Endothelial cell of umbilical vein (primary cell): Measurements from ENCODE around the gene OCLN. TPM values are rescaled to one million over a fixed set of nuclear protein-coding genes. Genes with fewer than 3 reads are reported as not detected.
A peak's percentile ranks its signal among the peaks of the same experiment; 100 is the strongest.

ENCODE experiments used
- BruUV-seq: library from RNA; stranded (reverse); fragments of 400-500 nt; replicated peaks from 2 replicates; lab custom pipeline; 2021; lab: Mats Ljungman, UMichigan
- CTCF ChIA-PET: fragments of 300-600, 350-600 bp; sonication (Branson Sonifier 250); formaldehyde crosslinking; loops from one replicate; lab custom pipeline; 2021; ENCODE audit warnings: antibody characterized with exemption, inconsistent platforms; lab: Charles Lee
- POLR2A ChIA-PET: fragments of 300-600, 350-600 bp; sonication (Branson Sonifier 250); formaldehyde crosslinking; loops from one replicate; lab custom pipeline; 2021; ENCODE audit warnings: antibody characterized with exemption, inconsistent platforms; lab: Charles Lee
- DNase-seq: peaks from one replicate; pipeline ENCODE4 v3.0.0-alpha.2; 2011; ENCODE audit warnings: low read depth, low spot score
- FAIRE-seq: peaks from 2 replicates; lab custom pipeline; 2011; peaks lifted over from hg19 to GRCh38; lab: Jason Lieb, UNC
- H2AFZ ChIP-seq: 2 replicates; pipeline ENCODE4 v1.6.0; 2012; ENCODE audit warnings: low read depth, low read length, control low read depth, inconsistent platforms
- H3K27ac ChIP-seq: 2 replicates; pipeline ENCODE4 v1.5.1; 2011; ENCODE audit warnings: low read depth, mild to moderate bottlenecking, control low read depth, low read length, moderate library complexity; ENCODE audit not compliant: insufficient read depth
- H3K27me3 ChIP-seq, 2 experiments: 2 replicates each; pipeline versions ENCODE4 v1.6.0 to v1.6.1; 2011; ENCODE audit warnings: low read length in 2 of 2, mixed read lengths in 1 of 2; ENCODE audit not compliant: control insufficient read depth in 2 of 2, insufficient read depth in 2 of 2
- H3K36me3 ChIP-seq, 2 experiments: 2 replicates in 1 of 2; 3 replicates in 1 of 2; pipeline ENCODE4 v1.5.1; 2011; ENCODE audit warnings: low read length in 2 of 2, mild to moderate bottlenecking in 1 of 2, moderate library complexity in 1 of 2; ENCODE audit not compliant: control insufficient read depth in 2 of 2, insufficient read depth in 2 of 2; ENCODE audit errors: extremely low read depth in 1 of 2
- H3K4me1 ChIP-seq: 3 replicates; pipeline ENCODE4 v1.5.1; 2011; ENCODE audit warnings: mild to moderate bottlenecking, low read length; ENCODE audit not compliant: control insufficient read depth, insufficient read depth; ENCODE audit errors: extremely low read depth
- H3K4me2 ChIP-seq: 2 replicates; pipeline ENCODE4 v1.6.1; 2011; ENCODE audit warnings: low read length, control low read depth, mixed read lengths; ENCODE audit not compliant: insufficient read depth
- H3K4me3 ChIP-seq, 3 experiments: fragments of 200-600 bp in 1 of 3; sonication (generic), shearing (Covaris generic) in 1 of 3; replicated peaks in 1 of 3; 2 replicates each; pipeline ENCODE4 v1.5.1; 2011 to 2016; ENCODE audit warnings: control low read depth in 3 of 3, low read length in 3 of 3, mild to moderate bottlenecking in 2 of 3, inconsistent platforms in 1 of 3, low read depth in 1 of 3, moderate library complexity in 1 of 3; ENCODE audit not compliant: insufficient read depth in 1 of 3
- H3K79me2 ChIP-seq: 2 replicates; pipeline ENCODE4 v1.6.0; 2012; ENCODE audit warnings: low read length, inconsistent platforms; ENCODE audit not compliant: control insufficient read depth, insufficient read depth
- H3K9ac ChIP-seq: replicated peaks from 2 replicates; pipeline ENCODE3; 2011; ENCODE audit warnings: low read length, control low read depth; ENCODE audit not compliant: insufficient read depth; ENCODE audit errors: extremely low read depth
- H3K9me1 ChIP-seq: replicated peaks from 3 replicates; pipeline ENCODE4 v1.6.0; 2011; ENCODE audit warnings: mild to moderate bottlenecking, low read length; ENCODE audit not compliant: control insufficient read depth, insufficient read depth; ENCODE audit errors: extremely low read depth
- H3K9me3 ChIP-seq: replicated peaks from 2 replicates; pipeline ENCODE4 v1.5.1; 2012; ENCODE audit warnings: low read length, inconsistent platforms; ENCODE audit not compliant: control insufficient read depth, insufficient read depth
- H4K20me1 ChIP-seq: replicated peaks from 2 replicates; pipeline ENCODE3; 2011; ENCODE audit warnings: mild to moderate bottlenecking, low read length; ENCODE audit not compliant: control insufficient read depth, insufficient read depth; ENCODE audit errors: extremely low read depth
- EZH2 ChIP-seq: IDR thresholded peaks from 2 replicates; pipeline ENCODE4 v1.6.1; 2012; ENCODE audit warnings: borderline replicate concordance, low read depth, mild to moderate bottlenecking, moderate library complexity, low read length, inconsistent platforms; ENCODE audit not compliant: severe bottlenecking
- FOS ChIP-seq: IDR thresholded peaks from 2 replicates; pipeline ENCODE4 v1.6.1; 2011; ENCODE audit warnings: mild to moderate bottlenecking, low read length, moderate library complexity, borderline replicate concordance; ENCODE audit not compliant: insufficient read depth
- GATA2 ChIP-seq: IDR thresholded peaks from 2 replicates; pipeline ENCODE4 v1.7.0; 2011; ENCODE audit warnings: low read depth, mild to moderate bottlenecking, moderate library complexity, mixed read lengths, low read length; ENCODE audit not compliant: insufficient read length, insufficient read depth
- JUN ChIP-seq: IDR thresholded peaks from 2 replicates; pipeline ENCODE4 v1.6.1; 2011; ENCODE audit warnings: borderline replicate concordance, low read depth; ENCODE audit not compliant: insufficient read length, insufficient read depth
- MYC ChIP-seq: IDR thresholded peaks from one replicate; pipeline ENCODE4 v1.6.1; 2011; ENCODE audit warnings: mild to moderate bottlenecking, low read depth, low read length
- POLR2A ChIP-seq: IDR thresholded peaks from 2 replicates; pipeline ENCODE4 v1.6.1; 2012; ENCODE audit warnings: low read depth, mild to moderate bottlenecking, control low read depth, low read length
- POLR2AphosphoS5 ChIP-seq: IDR thresholded peaks from 2 replicates; pipeline ENCODE4 v1.6.1; 2012; ENCODE audit warnings: low read depth, mild to moderate bottlenecking, control low read depth, low read length, moderate library complexity; ENCODE audit not compliant: insufficient read depth
- dilution Hi-C: fragments of 300-500 bp; cut with MboI; formaldehyde crosslinking; loops from one replicate; pipeline ENCODE4 v1.15.0; 2019; ENCODE audit warnings: low sequenced_read_pairs; ENCODE audit not compliant: extremely low pct_ligation_motif_present
- intact Hi-C: fragments of 100-400 bp; cut with micrococcal nuclease; formaldehyde crosslinking; loops from one replicate; pipeline ENCODE4 v1.10.0; 2022
- polyA plus RNA-seq, 4 experiments: library from polyadenylated mRNA; depleted of rRNA in 3 of 4; stranded (reverse) in 3 of 4; unstranded in 1 of 4; fragments of >200 nt; gene quantifications; 2 replicates each; pipeline versions ENCODE4 v1.2.1 to v1.2.3, GENCODE V29; 2011 to 2012; ENCODE audit warnings: missing spikeins in 1 of 4
- total RNA-seq: library from RNA; stranded (reverse); gene quantifications from 2 replicates; pipeline ENCODE4 v1.2.3, GENCODE V29; 2021
- TF ChIP-seq, protein P1 (sequence below), 2 donors: IDR thresholded peaks; 1 replicate in 1 of 2; 2 replicates in 1 of 2; pipeline ENCODE4 v1.5.1; 2011; ENCODE audit warnings: low read length in 2 of 2, mild to moderate bottlenecking in 2 of 2, moderate library complexity in 2 of 2, control low read depth in 1 of 2, inconsistent platforms in 1 of 2, low read depth in 1 of 2; ENCODE audit not compliant: insufficient read depth in 1 of 2; ENCODE audit errors: extremely low read depth in 1 of 2

Gene OCLN
- total and polyA plus RNA-seq, 2 donors (not counting 3 experiments of a cell fraction or from before 2014, with no cell fraction given), result 11.2 to 22.3 TPM

DNA sequence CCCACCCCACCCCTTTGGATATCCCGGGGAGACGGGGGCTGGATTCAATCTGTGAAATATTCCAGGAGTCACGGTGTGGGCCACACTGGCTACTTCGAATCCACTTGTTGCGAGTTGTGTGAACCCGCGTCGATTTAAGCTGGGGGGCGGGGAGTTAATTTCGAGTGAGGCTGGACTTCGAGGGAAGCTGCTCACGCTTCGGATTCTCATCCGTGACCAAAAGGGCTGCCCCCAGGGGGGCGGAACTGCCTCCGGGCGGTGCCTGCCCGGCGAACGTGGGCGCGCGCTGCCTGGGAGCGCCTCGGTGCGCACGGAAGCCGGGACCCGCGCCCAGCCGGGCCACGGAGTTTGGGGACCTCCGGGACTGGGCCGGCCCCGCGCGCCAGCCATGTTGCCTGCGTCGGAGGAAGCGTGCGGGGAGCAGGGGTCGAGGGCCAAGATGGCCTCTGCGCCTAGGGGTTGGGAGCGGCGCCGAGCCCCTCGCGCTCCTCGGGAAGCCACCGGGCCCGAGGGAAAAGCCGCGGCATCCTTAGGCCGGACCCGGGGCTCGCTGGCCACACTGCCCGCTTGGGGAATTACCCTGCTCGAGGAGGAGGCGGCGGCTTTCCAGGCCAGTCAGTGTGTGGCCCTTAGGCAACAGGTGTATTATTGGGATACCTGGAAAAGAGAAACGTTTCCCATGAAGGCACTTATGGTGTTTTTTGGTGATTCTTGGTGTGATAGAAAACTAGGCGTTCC, 975 bp downstream of the OCLN start:
- ChIA-PET POLR2A (no interaction called here), CTCF (interaction anchor here (0.8 to 1.2 kb wide), 3 partner anchors 18 to 86 kb away, joined by 3 to 7 read pairs (median 3); partner anchors contain the start of gene MARVELD2)
- Histone ChIP-seq H3K27ac (no peak overlapping the region), H3K36me3 (no peaks in the 10 kb centered on the region), H3K9me3 (no peaks in the 10 kb centered on the region), H3K79me2 (no peaks in the 10 kb centered on the region), H3K9ac (peak overlapping the region; percentile 58), H2AFZ (peak overlapping the region; percentile 91), H4K20me1 (no peaks in the 10 kb centered on the region), H3K27me3 (peaks cover 2 to 21% of the 10 kb centered on the region in 2 experiments), H3K4me2 (peak overlapping the region; percentile 89), H3K4me3 (peak overlapping the region; percentile 72 to 91 (median 87)), H3K9me1 (no peaks in the 10 kb centered on the region), H3K4me1 (peaks cover 5% of the 10 kb centered on the region)
- dilution Hi-C loops (no loop called here), intact Hi-C loops (loop anchor here (1.0 to 2.0 kb wide), 3 partner anchors 9 to 79 kb away; partner anchors contain the start of gene MARVELD2)
- no TSS peak for BruUV-seq
- TF ChIP-seq GATA2, result no peak
- TF ChIP-seq POLR2AphosphoS5, result no peak
- TF ChIP-seq POLR2A, result peak; percentile 32
- FAIRE-seq (no peak), DNase-seq (peak; percentile 44)

DNA sequence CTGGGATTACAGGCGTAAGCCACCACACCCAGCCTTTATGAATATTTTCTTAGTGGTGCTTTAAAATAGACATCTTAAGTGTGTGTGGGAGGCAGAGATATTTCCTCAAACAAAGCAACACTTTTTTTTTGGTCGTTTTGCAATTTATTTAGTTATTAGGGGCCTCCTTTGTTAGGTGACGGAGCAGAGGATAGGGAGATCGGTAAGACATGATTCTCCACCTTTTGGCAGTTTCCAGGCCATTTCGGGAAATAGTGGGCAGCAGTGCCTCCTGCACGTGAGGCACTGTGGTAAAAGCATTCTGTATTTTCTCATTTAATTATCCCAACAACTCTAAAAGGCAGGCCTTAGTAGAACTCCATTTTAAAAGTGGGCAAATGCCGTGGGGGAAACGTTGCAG, 1.9 kb downstream of the OCLN start:
- Histone ChIP-seq H3K9me1 (no peaks in the 10 kb centered on the region), H3K36me3 (no peaks in the 10 kb centered on the region), H3K9ac (no peak overlapping the region), H3K4me1 (peaks cover 5% of the 10 kb centered on the region), H4K20me1 (no peaks in the 10 kb centered on the region), H3K4me2 (no peak overlapping the region), H3K27ac (no peak overlapping the region), H3K27me3 (peaks cover 2 to 21% of the 10 kb centered on the region in 2 experiments), H3K79me2 (no peaks in the 10 kb centered on the region), H2AFZ (no peak overlapping the region), H3K4me3 (no peak overlapping the region), H3K9me3 (no peaks in the 10 kb centered on the region)
- TF ChIP-seq EZH2 (no peak), MYC (no peak), JUN (no peak), GATA2 (no peak), POLR2A (no peak), FOS (no peak), POLR2AphosphoS5 (no peak)
- TF ChIP-seq, protein P1, sequence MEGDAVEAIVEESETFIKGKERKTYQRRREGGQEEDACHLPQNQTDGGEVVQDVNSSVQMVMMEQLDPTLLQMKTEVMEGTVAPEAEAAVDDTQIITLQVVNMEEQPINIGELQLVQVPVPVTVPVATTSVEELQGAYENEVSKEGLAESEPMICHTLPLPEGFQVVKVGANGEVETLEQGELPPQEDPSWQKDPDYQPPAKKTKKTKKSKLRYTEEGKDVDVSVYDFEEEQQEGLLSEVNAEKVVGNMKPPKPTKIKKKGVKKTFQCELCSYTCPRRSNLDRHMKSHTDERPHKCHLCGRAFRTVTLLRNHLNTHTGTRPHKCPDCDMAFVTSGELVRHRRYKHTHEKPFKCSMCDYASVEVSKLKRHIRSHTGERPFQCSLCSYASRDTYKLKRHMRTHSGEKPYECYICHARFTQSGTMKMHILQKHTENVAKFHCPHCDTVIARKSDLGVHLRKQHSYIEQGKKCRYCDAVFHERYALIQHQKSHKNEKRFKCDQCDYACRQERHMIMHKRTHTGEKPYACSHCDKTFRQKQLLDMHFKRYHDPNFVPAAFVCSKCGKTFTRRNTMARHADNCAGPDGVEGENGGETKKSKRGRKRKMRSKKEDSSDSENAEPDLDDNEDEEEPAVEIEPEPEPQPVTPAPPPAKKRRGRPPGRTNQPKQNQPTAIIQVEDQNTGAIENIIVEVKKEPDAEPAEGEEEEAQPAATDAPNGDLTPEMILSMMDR (IDR thresholded peaks at IDR 0.05; ENCODE audit: extremely low read depth in 1 of 2, insufficient read depth in 1 of 2, low read depth in 1 of 2, low read length in 2 of 2), result no peak
- intact Hi-C loops (no loop called here), dilution Hi-C loops (no loop called here)
- FAIRE-seq, result no peak
- no TSS peak for BruUV-seq
- POLR2A ChIA-PET, result no interaction called here
- CTCF ChIA-PET, result no interaction called here
- DNase-seq, result no peak
